Hepatocyte (in vitro differentiated cells): ENCODE data around the gene ADORA1.

Experiments used
- EZH2 ChIP-seq: fragments of 200-600 bp; sonication (generic); IDR thresholded peaks from 2 replicates; pipeline ENCODE4 v1.6.1; 2016; ENCODE audit warnings: antibody characterized with exemption, mild to moderate bottlenecking, borderline replicate concordance
- EZH2phosphoT487 ChIP-seq: fragments of 200-600 bp; sonication (generic); IDR thresholded peaks from one replicate; pipeline ENCODE4 v1.6.1; 2018; ENCODE audit warnings: antibody characterized with exemption, mild to moderate bottlenecking, low read depth, moderate library complexity; ENCODE audit not compliant: unreplicated experiment, severe bottlenecking
- TF ChIP-seq, protein P1 (sequence below): fragments of 200-600 bp; sonication (generic); IDR thresholded peaks from 2 replicates; pipeline ENCODE4 v1.5.1; 2016; ENCODE audit warnings: antibody characterized with exemption, mild to moderate bottlenecking; ENCODE audit not compliant: poor library complexity

- TF ChIP-seq EZH2phosphoT487 (no peak), EZH2 (no peak)
- TF ChIP-seq, protein P1, sequence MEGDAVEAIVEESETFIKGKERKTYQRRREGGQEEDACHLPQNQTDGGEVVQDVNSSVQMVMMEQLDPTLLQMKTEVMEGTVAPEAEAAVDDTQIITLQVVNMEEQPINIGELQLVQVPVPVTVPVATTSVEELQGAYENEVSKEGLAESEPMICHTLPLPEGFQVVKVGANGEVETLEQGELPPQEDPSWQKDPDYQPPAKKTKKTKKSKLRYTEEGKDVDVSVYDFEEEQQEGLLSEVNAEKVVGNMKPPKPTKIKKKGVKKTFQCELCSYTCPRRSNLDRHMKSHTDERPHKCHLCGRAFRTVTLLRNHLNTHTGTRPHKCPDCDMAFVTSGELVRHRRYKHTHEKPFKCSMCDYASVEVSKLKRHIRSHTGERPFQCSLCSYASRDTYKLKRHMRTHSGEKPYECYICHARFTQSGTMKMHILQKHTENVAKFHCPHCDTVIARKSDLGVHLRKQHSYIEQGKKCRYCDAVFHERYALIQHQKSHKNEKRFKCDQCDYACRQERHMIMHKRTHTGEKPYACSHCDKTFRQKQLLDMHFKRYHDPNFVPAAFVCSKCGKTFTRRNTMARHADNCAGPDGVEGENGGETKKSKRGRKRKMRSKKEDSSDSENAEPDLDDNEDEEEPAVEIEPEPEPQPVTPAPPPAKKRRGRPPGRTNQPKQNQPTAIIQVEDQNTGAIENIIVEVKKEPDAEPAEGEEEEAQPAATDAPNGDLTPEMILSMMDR: no peak
Observed at GRCh38 chr1:203114202-203114601, 13.3 kb upstream of the ADORA1 start.
